MM.1S (cell line): ENCODE results near the gene S100A7A.
A peak's percentile ranks its signal among the peaks of the same experiment; 100 is the strongest.

Experiments
- DNase-seq: peaks from one replicate; pipeline ENCODE4 v3.0.0-alpha.2; 2015
- H2AFZ ChIP-seq: fragments of 300-600 bp; sonication (generic); 2 replicates; pipeline ENCODE4 v1.6.0; 2016; ENCODE audit warnings: antibody characterized with exemption, low read length
- H3F3A ChIP-seq: fragments of 300-600 bp; sonication (generic); 2 replicates; pipeline ENCODE4 v1.6.1; 2016; ENCODE audit warnings: mild to moderate bottlenecking, antibody characterized with exemption, low read length, moderate library complexity, mixed read lengths; ENCODE audit not compliant: insufficient read depth
- H3K27ac ChIP-seq: fragments of 300-600 bp; sonication (generic); 2 replicates; pipeline ENCODE4 v1.5.1; 2016; ENCODE audit warnings: mild to moderate bottlenecking, low read length
- H3K27me3 ChIP-seq: fragments of 300-600 bp; sonication (generic); replicated peaks from 2 replicates; pipeline ENCODE4 v1.6.0; 2016; ENCODE audit warnings: low read length; ENCODE audit not compliant: insufficient read depth
- H3K36me3 ChIP-seq: fragments of 300-600 bp; sonication (generic); replicated peaks from 2 replicates; pipeline ENCODE4 v1.6.1; 2016; ENCODE audit warnings: mild to moderate bottlenecking, low read length, mixed read lengths; ENCODE audit not compliant: insufficient read depth
- H3K4me1 ChIP-seq: fragments of 300-600 bp; sonication (generic); 2 replicates; pipeline ENCODE4 v1.6.1; 2016; ENCODE audit warnings: low read length, mixed read lengths
- H3K4me2 ChIP-seq: fragments of 300-600 bp; sonication (generic); 2 replicates; pipeline ENCODE4 v1.6.0; 2016; ENCODE audit warnings: low read depth, low read length
- H3K4me3 ChIP-seq: fragments of 300-600 bp; sonication (generic); 2 replicates; pipeline ENCODE4 v1.5.1; 2016; ENCODE audit warnings: low read length, mixed read lengths
- H3K79me2 ChIP-seq: fragments of 300-600 bp; sonication (generic); 2 replicates; pipeline ENCODE4 v1.6.1; 2016; ENCODE audit warnings: mixed run types, low read length, mixed read lengths
- H3K9ac ChIP-seq: fragments of 300-600 bp; sonication (generic); 2 replicates; pipeline ENCODE4 v1.6.1; 2016; ENCODE audit warnings: low read length, mixed read lengths
- H3K9me2 ChIP-seq: fragments of 300-600 bp; sonication (generic); replicated peaks from 2 replicates; pipeline ENCODE4 v1.6.1; 2016; ENCODE audit warnings: mild to moderate bottlenecking, low read length, mixed read lengths; ENCODE audit not compliant: insufficient read depth
- H3K9me3 ChIP-seq: fragments of 300-600 bp; sonication (generic); replicated peaks from 2 replicates; pipeline ENCODE4 v1.6.1; 2016; ENCODE audit warnings: mild to moderate bottlenecking, low read length, mixed read lengths; ENCODE audit not compliant: insufficient read depth
- H4K20me1 ChIP-seq: fragments of 300-600 bp; sonication (generic); 2 replicates; pipeline ENCODE4 v1.6.1; 2016; ENCODE audit warnings: mild to moderate bottlenecking, low read length, moderate library complexity, mixed read lengths; ENCODE audit not compliant: insufficient read depth
- EZH2 ChIP-seq: fragments of 300-600 bp; sonication (generic); optimal IDR thresholded peaks from 2 replicates; pipeline ENCODE3; 2017; ENCODE audit warnings: low read depth, mild to moderate bottlenecking, antibody characterized with exemption, low read length, mixed read lengths
- EZH2phosphoT487 ChIP-seq: fragments of 300-600 bp; sonication (generic); IDR thresholded peaks from 2 replicates; pipeline ENCODE4 v1.6.1; 2018; ENCODE audit warnings: antibody characterized with exemption, low read length
- TF ChIP-seq, protein P1 (sequence below): fragments of 300-600 bp; sonication (generic); IDR thresholded peaks from 2 replicates; pipeline ENCODE4 v1.5.1; 2016; ENCODE audit warnings: antibody characterized with exemption, low read length, mixed read lengths

S100A7A gene

DNA sequence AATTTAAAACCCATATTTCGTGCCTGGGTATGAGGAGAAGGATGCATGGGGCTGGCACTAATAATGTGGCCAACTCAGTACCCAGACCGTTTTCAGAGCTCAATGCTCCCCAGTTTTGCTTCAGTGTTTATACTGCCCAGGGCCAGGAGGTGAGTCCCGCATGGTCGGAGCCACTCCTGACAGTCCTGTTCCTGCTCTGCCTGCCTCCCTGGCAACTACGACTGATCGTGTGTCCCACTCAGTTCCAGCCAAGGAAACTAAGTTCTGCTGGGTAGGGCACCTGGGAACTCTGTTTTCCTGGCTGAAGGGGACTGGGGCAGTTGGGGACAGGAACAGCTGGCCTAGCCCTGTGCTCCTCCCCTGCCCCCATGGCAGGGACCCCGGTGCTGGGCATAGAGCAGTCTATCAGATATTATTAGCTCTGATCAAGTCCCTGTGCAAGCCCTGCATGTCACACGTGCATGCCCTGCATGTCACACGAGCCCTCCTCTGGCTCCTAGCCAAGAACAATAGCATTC, 25.0 kb downstream of the S100A7A start:
- Histone ChIP-seq H2AFZ (no peak overlapping the region), H4K20me1 (no peaks in the 10 kb centered on the region), H3K9ac (no peak overlapping the region), H3K36me3 (no peaks in the 10 kb centered on the region), H3K9me2 (no peaks in the 10 kb centered on the region), H3K27me3 (peaks cover 4% of the 10 kb centered on the region; the same call in 1 of the 2 replicates), H3K27ac (no peak overlapping the region), H3K4me3 (no peak overlapping the region), H3F3A (no peaks in the 10 kb centered on the region), H3K4me1 (no peaks in the 10 kb centered on the region), H3K9me3 (no peaks in the 10 kb centered on the region), H3K79me2 (no peaks in the 10 kb centered on the region), H3K4me2 (no peak overlapping the region)
- DNase-seq, result peak; percentile 2
- TF ChIP-seq, protein P1, sequence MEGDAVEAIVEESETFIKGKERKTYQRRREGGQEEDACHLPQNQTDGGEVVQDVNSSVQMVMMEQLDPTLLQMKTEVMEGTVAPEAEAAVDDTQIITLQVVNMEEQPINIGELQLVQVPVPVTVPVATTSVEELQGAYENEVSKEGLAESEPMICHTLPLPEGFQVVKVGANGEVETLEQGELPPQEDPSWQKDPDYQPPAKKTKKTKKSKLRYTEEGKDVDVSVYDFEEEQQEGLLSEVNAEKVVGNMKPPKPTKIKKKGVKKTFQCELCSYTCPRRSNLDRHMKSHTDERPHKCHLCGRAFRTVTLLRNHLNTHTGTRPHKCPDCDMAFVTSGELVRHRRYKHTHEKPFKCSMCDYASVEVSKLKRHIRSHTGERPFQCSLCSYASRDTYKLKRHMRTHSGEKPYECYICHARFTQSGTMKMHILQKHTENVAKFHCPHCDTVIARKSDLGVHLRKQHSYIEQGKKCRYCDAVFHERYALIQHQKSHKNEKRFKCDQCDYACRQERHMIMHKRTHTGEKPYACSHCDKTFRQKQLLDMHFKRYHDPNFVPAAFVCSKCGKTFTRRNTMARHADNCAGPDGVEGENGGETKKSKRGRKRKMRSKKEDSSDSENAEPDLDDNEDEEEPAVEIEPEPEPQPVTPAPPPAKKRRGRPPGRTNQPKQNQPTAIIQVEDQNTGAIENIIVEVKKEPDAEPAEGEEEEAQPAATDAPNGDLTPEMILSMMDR, result no peak
- TF ChIP-seq EZH2 (no peak), EZH2phosphoT487 (no peak)

DNA sequence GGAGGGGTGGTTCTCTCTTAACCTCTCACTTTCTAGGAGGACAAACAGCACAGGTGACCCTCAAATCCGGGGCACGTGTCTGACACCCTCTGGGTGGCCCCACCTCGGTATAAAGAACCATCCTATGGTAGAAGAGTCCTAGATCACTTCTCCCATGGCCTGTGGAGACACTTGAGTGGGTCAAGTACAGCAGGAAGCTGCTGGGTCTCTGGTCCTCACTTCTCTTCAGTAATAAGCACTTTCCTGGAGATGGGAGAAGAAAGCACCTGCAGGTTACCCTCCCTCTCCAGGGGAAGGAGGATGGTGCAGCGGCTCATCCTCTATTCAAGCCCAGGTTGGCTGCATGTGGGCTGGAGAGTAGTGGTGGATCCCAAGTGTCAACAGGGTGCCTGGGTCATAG, 27.2 kb downstream of the S100A7A start:
- 0 out of 2 replicates have a peak, but pooled peaks cover 7% of the 10 kb centered on the region for H3K27me3 ChIP-seq
- TF ChIP-seq, protein P1, result no peak
- TF ChIP-seq EZH2 (no peak), EZH2phosphoT487 (no peak)
- H3K9ac ChIP-seq, result no peak overlapping the region
- H3K4me3 ChIP-seq, result no peak overlapping the region
- no peak overlapping the region for H3K27ac ChIP-seq
- no peaks in the 10 kb centered on the region for H3K4me1 ChIP-seq
- no peaks in the 10 kb centered on the region for H3K9me2 ChIP-seq
- H2AFZ ChIP-seq, result no peak overlapping the region
- no peaks in the 10 kb centered on the region for H4K20me1 ChIP-seq
- peak; percentile 3 for DNase-seq
- H3K9me3 ChIP-seq, result no peaks in the 10 kb centered on the region
- H3K36me3 ChIP-seq, result no peaks in the 10 kb centered on the region
- no peak overlapping the region for H3K4me2 ChIP-seq
- H3F3A ChIP-seq, result no peaks in the 10 kb centered on the region
- no peaks in the 10 kb centered on the region for H3K79me2 ChIP-seq

DNA sequence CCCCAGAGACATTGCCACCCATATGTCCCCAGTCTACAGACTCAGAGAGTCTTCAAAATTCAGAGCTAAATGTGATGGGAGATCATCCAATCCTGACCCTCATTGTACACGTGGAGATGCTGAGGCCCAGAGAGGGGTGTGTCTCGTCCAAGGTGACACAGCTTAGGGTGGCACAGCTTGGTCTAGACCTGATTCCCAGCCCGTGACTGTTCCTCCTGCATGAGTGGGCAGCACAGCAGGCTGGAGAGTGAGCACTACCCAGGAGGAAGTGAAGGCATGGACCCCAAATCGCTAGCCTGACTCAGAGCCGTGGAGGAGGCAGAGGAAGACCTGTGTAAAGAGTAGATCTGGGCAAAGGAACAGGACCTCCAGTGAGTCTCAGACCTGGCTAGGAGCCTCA, 27.8 kb downstream of the S100A7A start:
- Histone ChIP-seq H3K27me3 (0 out of 2 replicates have a peak, but pooled peaks cover 7% of the 10 kb centered on the region), H4K20me1 (no peaks in the 10 kb centered on the region), H3K9me2 (no peaks in the 10 kb centered on the region), H3K27ac (no peak overlapping the region), H2AFZ (no peak overlapping the region), H3K36me3 (no peaks in the 10 kb centered on the region), H3F3A (no peaks in the 10 kb centered on the region), H3K9me3 (no peaks in the 10 kb centered on the region), H3K4me1 (no peaks in the 10 kb centered on the region), H3K9ac (no peak overlapping the region), H3K4me3 (no peak overlapping the region), H3K4me2 (no peak overlapping the region), H3K79me2 (no peaks in the 10 kb centered on the region)
- DNase-seq, result no peak
- no peak for TF ChIP-seq EZH2phosphoT487
- TF ChIP-seq EZH2, result no peak
- TF ChIP-seq, protein P1, result no peak
